UCSD-AML1 (cell line): ENCODE measurements around the gene SORCS3.

ENCODE experiments used
- DNase-seq: peaks from one replicate; lab custom pipeline; 2025; ENCODE audit not compliant: unreplicated experiment; lab: John Stamatoyannopoulos, UW

The SORCS3 gene

DNA sequence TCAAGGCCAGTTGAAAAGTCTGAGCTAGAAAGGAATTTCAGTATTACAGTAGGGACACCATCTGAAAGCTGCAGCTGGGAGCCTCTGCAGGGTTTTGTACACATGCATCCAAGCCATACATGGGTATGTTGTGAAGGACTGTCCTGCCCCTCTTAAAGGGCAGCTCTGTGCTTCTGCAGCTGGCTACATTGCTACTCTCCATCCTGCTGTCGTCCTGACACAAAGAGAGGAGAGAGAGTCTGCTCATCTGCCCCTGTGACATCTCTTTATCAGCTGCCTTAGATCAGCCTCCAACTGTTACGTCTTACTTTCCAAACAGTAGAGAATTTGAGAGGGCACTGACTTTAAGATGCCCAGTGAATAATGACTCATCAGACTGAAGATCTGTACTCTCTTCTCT lies 602.7 kb downstream of the SORCS3 start:
- no peak for DNase-seq

- no peak for DNase-seq
These were observed 606.9 kb downstream of the SORCS3 start for GRCh38 chr10:105247831-105248499.

GRCh38 chr10:105252911-105253310 lies 611.8 kb downstream of the SORCS3 start:
- no peak for DNase-seq

DNA sequence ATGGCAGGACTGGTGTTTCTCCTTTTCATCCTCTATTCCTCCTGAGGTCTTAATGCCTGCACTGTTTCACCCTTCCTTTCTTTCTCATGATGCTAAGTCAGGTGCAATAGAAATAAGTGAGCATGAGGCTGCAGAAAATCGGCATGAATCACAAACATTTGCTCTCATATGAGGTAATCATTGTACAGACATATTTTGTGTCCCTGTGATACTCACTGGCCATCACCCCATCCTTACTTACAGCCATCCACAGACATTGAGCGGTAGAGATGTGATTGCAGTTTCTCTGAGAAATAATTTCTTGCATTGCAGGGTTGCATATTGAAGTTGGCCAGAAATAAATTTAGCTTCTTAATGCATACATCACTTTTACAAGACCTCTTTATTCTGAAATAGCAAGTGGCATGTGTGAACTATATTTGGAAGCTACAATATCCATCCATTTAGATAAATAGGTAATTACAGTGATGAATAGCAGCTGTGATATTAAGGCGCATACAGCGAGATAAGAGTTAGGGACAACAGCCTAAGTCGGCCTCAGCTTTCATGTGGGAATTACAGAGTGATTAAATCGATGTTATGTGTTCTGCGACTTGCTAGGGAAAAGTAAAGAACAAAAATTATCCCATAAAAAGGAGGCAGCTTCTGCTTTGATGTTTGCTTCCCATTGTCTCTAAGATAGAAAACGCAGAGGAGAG lies 612.6 kb downstream of the SORCS3 start:
- DNase-seq = no peak

GRCh38 chr10:105258036-105258673 lies 617.1 kb downstream of the SORCS3 start:
- no peak for DNase-seq

DNA sequence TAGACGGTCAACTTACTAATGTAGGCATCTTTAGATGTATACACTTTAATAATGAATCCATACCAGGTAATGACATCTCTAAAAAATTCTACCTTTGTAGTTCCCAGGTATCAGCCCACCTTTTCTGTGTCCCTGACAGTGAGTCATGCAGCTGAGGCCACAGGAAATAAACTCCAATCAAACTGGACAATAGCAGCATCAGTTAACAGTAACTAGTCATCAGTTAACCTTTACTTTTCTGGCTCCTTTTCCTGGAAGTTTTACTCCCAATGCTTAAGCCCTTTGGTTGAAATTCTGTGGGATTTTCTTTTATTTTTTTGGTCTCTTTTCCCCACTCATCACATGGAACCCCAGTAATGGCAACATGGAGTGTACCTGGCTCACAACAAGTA lies 617.6 kb downstream of the SORCS3 start:
- no peak for DNase-seq

GRCh38 chr10:105259201-105259600 lies 618.1 kb downstream of the SORCS3 start:
- DNase-seq = no peak

DNA sequence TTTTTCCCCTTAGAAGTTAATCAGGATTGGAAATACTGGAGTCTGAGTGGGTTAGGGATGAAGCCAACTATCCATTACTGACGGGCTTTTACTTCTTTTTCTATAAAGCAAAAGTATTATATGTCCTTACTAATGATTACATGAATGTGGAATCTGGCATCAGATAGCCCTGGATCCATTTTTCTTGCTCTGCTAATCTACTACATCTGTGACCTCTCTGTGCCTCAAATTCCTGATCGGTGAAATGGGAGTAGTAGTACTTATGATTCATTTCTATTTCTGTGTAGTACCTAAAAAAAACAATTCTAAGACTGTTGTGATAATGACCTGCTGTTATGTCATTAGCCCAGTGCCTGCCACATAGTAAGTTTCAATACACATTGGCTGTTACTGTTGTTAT lies 621.6 kb downstream of the SORCS3 start:
- DNase-seq = no peak

DNA sequence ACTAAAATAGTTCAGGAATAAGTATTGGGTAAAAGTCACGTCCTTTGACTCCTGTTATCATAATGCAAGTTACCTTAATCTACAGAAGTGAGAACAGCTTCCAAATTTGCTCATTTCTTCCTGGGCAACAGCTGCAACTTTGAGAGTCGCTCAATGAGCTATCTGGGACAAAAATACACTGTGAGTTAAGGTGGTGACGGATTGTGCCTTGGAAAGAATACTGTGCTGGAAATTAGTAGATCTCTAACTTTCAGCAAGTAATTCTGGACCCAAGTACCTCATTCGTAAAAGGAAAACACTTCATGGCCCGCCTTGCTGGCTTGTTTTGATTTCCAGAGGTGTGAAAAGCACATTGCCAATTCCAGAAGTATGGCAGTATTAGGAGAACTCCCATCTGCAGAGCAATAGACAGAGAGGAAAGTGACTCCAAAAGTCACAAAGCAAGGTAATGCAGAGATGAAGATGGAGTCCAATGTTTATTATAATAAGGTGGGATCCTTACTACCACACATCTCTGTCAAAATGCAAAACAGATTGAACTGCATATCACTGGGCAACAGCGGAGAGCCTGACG lies 626.0 kb downstream of the SORCS3 start:
- DNase-seq = no peak

- no peak for DNase-seq
These were observed 627.9 kb downstream of the SORCS3 start for GRCh38 chr10:105268961-105269360.

- DNase-seq = no peak
These were observed 628.6 kb downstream of the SORCS3 start for GRCh38 chr10:105269689-105270088.

- DNase-seq = no peak
These were observed 633.5 kb downstream of the SORCS3 start for GRCh38 chr10:105274556-105275070.

GRCh38 chr10:105278439-105278838 lies 637.3 kb downstream of the SORCS3 start:
- no peak for DNase-seq

DNA sequence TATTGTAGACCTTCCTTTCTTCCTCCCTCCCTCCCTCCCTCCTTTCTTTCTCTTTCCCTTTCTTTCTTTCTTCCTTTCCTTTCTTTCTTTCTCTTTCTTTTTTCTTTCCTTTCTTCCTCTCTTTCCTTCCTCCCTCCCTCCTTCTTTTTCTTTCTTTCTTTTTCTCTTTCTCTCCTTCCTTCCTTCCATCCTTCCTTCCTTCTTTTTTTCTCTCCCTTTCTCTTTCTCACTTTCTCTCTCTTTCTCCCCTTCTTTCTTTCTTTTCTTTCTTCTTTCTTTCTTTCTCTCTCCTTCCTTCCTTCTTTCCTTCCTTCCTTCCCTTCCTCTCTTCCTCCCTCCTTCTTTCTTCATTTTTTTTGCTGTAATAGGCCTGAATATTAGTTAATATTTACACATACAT lies 638.0 kb downstream of the SORCS3 start:
- DNase-seq = no peak

DNA sequence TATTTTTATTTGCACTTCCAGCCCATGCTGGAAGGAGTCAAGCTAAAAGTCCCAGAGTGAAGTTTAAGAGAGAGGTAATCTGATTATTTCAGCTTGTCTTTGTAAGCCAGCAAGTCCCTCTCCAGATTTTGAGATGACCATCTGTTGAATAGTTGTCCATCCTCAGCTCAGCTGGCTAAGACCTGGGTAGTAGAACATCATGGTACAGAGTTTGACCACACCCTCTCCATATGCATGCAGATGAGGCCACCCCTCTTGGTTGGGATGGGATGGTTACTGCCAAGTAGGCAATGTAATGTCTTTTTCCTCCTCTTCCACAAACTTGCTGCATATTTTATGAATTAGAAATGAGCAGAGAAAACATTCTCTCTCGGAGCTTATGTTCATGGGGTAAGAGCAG lies 639.8 kb downstream of the SORCS3 start:
- DNase-seq = no peak

DNA sequence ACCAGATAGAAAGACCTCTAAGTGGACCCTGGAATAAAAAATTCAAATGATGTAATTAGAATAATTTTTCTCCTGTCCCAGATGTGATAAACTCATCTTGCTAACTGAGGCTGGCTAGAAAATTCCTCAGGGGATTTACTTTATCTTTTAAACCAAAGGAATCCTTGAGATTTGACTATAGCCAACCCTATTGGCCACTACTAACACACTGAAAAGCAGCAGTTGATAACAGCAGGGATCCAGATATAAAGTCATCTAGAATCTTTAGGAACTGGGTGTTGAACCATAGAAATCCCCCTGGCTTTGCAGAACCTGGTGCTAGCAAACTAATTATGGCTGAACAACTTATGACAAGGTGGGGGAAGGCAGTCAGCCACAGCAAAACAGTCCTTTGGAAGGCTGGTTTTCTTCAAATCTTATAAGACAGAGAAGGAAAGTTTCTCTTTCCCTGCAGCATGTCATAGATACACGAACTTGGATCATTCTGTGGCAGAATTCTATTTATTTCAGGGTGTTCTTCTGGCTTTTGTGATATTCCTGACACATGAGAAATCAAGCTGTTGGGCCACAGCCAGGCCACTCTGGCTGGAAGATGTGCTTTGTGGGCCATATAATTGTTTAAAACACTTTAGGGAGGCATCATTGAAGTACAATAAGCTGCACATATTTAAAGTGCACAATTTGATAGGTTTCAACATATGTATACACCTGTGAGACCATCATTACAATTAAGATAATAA lies 643.6 kb downstream of the SORCS3 start:
- no peak for DNase-seq

- DNase-seq = no peak
These were observed 646.9 kb downstream of the SORCS3 start for GRCh38 chr10:105288026-105288425.

- DNase-seq = no peak
These were observed 647.5 kb downstream of the SORCS3 start for GRCh38 chr10:105288613-105289012.

- no peak for DNase-seq
These were observed 650.5 kb downstream of the SORCS3 start for GRCh38 chr10:105291571-105291970.

GRCh38 chr10:105292236-105292635 lies 651.1 kb downstream of the SORCS3 start:
- no peak for DNase-seq
